GM10266 (cell line): ENCODE data around the gene FAM20A.

Experiments used
- DNase-seq: peaks from one replicate; pipeline ENCODE4 v3.0.0; 2012; ENCODE audit errors: extremely low spot score
- TF ChIP-seq, protein P1 (sequence below): IDR thresholded peaks from 2 replicates; pipeline ENCODE4 v1.5.1; 2012; ENCODE audit warnings: mild to moderate bottlenecking, low read depth; ENCODE audit not compliant: control insufficient read depth, insufficient read depth; ENCODE audit errors: missing control alignments

Gene FAM20A

DNA sequence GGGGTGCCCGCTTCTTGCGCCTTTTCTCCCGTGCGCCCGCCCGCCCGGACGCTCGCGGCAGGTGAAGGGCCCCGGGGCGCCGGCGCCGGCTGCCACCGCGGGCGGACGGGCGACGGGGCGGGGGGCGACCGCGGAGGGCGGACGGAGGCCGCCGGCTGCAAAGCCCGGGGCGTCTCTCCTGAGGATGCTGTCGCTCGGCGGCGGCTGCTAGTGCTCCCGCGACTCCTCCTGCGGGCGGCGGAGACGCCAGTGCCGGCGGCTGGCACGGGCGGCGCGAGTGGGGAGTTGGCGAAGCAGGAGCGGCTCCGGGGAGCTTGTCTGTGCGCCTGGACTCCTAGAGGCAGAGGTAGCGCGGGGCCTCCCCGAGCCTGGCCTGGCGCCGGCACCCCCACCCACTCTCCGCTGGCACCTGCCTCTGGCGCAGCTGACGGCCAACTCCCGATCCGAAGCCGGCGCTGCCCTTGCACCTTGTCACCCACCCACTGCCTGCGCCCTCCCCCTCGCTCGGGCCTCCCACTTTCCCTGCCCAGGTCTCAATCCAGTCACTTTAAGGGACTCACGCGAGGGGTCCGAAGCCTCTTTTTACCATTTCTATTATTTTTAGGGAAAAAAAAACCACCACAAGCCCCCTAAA is at the start of gene FAM20A:
FAM20A (minus strand) TSS at position 437 of the 634 bp plus-strand sequence. CDS start 701 bp downstream, outside the sequence.
- TF ChIP-seq, protein P1, sequence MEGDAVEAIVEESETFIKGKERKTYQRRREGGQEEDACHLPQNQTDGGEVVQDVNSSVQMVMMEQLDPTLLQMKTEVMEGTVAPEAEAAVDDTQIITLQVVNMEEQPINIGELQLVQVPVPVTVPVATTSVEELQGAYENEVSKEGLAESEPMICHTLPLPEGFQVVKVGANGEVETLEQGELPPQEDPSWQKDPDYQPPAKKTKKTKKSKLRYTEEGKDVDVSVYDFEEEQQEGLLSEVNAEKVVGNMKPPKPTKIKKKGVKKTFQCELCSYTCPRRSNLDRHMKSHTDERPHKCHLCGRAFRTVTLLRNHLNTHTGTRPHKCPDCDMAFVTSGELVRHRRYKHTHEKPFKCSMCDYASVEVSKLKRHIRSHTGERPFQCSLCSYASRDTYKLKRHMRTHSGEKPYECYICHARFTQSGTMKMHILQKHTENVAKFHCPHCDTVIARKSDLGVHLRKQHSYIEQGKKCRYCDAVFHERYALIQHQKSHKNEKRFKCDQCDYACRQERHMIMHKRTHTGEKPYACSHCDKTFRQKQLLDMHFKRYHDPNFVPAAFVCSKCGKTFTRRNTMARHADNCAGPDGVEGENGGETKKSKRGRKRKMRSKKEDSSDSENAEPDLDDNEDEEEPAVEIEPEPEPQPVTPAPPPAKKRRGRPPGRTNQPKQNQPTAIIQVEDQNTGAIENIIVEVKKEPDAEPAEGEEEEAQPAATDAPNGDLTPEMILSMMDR = no peak
- no peak for DNase-seq

DNA sequence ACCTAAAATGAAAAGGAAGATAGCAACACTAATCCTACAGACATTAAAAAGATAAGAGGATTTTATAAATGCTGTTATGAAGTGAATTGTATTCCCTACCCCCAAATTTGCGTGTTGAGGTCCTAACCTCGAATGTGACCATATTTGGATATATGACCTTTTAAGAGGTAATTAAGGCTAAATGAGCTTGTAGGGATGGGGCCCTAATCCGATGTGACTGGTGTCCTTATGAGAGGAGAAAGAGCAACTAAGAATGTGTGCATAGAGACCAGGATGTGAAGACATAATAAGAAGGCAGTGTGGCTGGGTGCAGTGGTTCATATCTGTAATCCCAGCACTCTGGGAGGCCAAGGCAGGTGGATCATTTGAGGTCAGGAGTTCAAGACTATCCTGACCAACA is 48.2 kb upstream of the FAM20A start:
- DNase-seq = no peak
- TF ChIP-seq, protein P1 = no peak

DNA sequence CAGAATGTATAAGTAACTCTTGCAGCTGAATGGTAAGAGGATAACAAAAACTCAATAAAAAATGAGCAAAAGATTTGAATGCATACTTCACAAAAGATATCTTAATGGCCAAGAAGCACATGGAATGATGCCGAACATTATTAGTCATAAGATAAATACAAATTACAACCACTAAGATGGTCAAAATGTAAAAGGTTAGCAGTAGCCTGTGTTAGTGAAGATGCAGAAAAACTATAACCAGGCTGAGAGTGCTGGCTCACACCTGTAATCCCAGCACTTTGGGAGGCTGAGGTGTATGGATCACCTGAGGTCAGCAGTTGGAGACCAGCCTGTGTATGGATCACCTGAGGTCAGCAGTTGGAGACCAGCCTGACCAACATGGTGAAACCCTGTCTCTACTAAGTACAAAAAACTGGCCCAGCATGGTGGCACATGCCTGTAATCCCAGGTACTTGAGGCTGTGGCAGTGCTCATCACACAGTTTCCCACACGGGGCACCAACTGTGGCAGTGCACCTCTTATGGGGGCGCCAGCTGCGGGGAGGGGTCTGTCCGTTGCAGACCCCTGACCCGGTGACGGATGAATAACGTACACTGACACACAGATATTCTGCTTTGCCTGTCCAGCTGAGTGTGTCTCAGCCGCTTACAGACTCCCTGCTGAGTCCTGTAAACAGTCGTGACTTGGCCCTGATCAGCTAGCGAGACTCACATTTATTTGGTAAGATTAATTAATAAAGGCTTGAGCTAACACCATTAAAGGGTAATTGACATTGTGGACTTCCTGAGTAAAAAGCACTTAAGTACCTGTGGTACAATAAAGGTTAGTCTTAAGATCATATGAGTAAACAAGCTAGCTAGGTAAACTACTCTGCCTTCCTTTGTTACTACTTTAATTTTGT is 45.7 kb upstream of the FAM20A start:
- no peak for DNase-seq

DNA sequence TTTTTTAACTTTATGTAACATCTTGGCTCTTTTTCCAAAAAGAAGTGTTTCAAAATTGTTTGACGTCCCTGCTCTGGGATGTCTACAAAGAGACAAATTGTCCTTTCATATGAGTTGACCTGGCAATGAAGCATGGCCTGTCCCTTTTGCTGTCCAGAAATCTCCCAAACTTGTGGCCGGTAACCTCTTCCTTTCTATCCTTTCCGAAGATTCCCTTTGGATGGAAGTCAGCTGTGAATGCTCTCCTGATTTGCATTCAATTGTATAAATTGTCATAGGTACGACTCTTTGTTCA is 40.9 kb upstream of the FAM20A start:
- TF ChIP-seq, protein P1 = no peak
- no peak for DNase-seq

More for the DNA sequence above, 45.7 kb upstream of the FAM20A start:
- TF ChIP-seq, protein P1 = no peak

DNA sequence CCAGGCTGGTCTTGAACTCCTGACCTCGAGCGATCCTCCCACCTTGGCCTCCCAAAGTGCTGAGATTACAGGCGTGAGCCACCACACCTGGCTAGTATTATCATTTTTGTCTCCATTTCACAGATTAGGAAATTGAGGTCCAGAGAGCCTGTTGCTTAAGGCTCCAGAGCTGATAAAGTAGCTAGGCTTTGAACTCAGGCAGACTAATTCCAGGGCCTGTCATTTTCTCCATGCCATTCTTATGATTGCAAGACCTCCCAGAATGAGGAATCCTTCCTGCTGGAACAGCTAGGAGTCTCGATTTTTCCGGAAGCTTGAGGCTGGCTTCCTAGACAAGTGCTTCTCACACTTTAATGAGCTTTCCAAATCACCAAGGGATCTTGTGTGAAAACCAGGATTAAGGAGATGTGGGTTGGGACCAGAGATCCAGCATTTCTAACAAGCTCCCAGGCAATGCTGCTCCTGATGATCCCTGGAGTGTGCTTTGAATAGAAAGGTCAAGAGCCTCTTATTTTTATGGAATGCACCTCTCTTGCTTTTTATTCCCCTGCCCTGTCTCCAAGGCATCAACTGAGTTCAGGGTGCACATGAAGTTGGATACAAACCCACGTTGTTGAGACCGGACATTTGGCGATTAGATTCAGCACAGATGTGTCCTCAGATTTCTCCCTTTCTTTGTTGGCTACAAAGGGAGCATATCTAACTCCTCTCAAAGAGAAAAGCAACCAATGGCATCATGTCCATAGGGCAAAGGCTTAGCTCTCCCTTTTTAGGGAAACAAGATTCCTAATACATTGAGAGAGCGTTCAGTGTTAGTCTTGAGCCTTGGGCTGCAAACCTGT is 40.3 kb upstream of the FAM20A start:
- no peak for DNase-seq
- TF ChIP-seq, protein P1 = no peak

DNA sequence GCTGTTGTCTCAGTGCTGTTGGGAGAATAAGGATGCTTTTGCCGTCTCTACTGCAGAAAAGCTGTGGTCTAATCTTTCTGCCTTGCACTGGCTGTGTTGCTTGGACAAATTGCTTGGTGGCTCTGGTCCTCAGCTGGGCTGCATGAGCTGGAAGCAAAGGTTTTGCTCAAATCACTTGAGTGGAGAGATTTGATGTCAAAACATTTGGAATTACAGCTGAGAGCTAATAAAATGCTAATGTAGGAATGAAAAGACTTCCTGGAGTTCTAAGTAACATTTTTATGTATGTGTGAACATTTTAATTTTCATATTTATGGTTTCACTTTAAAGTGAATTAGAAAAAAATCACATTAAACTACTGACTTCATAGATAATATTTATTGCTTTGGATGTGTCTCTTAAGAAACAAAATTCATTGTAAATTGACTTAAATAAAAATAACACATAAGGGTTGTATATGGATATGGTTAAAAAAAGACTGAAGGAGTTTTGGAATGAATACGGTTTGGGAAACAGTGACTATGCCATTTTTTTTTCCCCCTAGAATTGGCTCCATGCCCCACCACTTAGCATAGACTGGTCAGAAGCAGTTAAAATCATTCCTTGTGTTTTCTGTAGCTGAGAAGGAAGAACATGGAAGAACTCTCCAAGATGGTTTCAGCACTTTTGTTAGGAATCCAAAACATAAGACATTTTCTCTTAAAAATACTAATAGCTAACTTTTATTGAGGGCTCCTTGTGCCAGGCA is 39.2 kb upstream of the FAM20A start:
- TF ChIP-seq, protein P1 = no peak
- no peak for DNase-seq
